SK-N-SH treated with all-trans-retinoic acid at 6 μM for 48 hours (cell line): ENCODE measurements around the gene NLGN4X.

ENCODE experiments used
- ATAC-seq: fragments of 200-7000 bp; cut with Tn5 transposase; 3 replicates; pipeline ENCODE4 v1.9.1; 2020; ENCODE audit warnings: mild to moderate bottlenecking, moderate library complexity
- ARNTL ChIP-seq: fragments of 450-650 bp; formaldehyde crosslinking; IDR thresholded peaks from 2 replicates; pipeline ENCODE4 v1.5.0; 2020; ENCODE audit warnings: low read depth, mild to moderate bottlenecking, moderate library complexity, borderline replicate concordance
- BACH2 ChIP-seq: fragments of 250-450 bp; sonication (Bioruptor Pico); IDR thresholded peaks from 2 replicates; pipeline ENCODE4 v1.9.0; 2021; ENCODE audit warnings: mild to moderate bottlenecking, borderline replicate concordance
- CSDC2 ChIP-seq: fragments of 250-450 bp; sonication (Bioruptor Pico); IDR thresholded peaks from 2 replicates; pipeline ENCODE4 v1.5.0; 2020; ENCODE audit warnings: mild to moderate bottlenecking, moderate library complexity
- CSRNP3 ChIP-seq: fragments of 250-450 bp; sonication (Bioruptor Pico); IDR thresholded peaks from 2 replicates; pipeline ENCODE4 v1.5.1; 2021; ENCODE audit warnings: mild to moderate bottlenecking, moderate library complexity
- ESRRG ChIP-seq: fragments of 250-450 bp; sonication (Bioruptor Pico); IDR thresholded peaks from 2 replicates; pipeline ENCODE4 v1.6.1; 2021; ENCODE audit warnings: mild to moderate bottlenecking
- GLIS3 ChIP-seq: fragments of 250-450 bp; sonication (Bioruptor Pico); IDR thresholded peaks from 2 replicates; pipeline ENCODE4 v1.5.0; 2020; ENCODE audit warnings: mild to moderate bottlenecking, moderate library complexity
- ISL1 ChIP-seq: fragments of 250-450 bp; sonication (Bioruptor Pico); IDR thresholded peaks from 2 replicates; pipeline ENCODE4 v2.1.2; 2022; ENCODE audit warnings: mild to moderate bottlenecking, moderate library complexity
- OSR1 ChIP-seq: fragments of 250-450 bp; sonication (Bioruptor Pico); IDR thresholded peaks from 2 replicates; pipeline ENCODE4 v1.8.0; 2022; ENCODE audit warnings: moderate library complexity, mild to moderate bottlenecking, inconsistent platforms
- PATZ1 ChIP-seq: fragments of 250-450 bp; sonication (Bioruptor Pico); IDR thresholded peaks from 2 replicates; pipeline ENCODE4 v1.8.0; 2020; ENCODE audit warnings: mild to moderate bottlenecking, moderate library complexity, borderline replicate concordance
- POU6F1 ChIP-seq: fragments of 250-450 bp; sonication (Bioruptor Pico); IDR thresholded peaks from 2 replicates; pipeline ENCODE4 v1.8.0; 2021; ENCODE audit warnings: low read depth, mild to moderate bottlenecking, moderate library complexity, borderline replicate concordance
- PPARA ChIP-seq: fragments of 250-450 bp; sonication (Bioruptor Pico); IDR thresholded peaks from 2 replicates; pipeline ENCODE4 v1.5.0; 2020; ENCODE audit warnings: mild to moderate bottlenecking, borderline replicate concordance
- RARB ChIP-seq: fragments of 250-450 bp; sonication (Bioruptor Pico); IDR thresholded peaks from 2 replicates; pipeline ENCODE4 v1.8.0; 2021; ENCODE audit warnings: mild to moderate bottlenecking, moderate library complexity
- SNAI2 ChIP-seq: fragments of 250-450 bp; sonication (Bioruptor Pico); IDR thresholded peaks from 2 replicates; pipeline ENCODE4 v1.5.0; 2020; ENCODE audit warnings: mild to moderate bottlenecking, moderate library complexity
- TCF4 ChIP-seq: fragments of 250-450 bp; sonication (Bioruptor Pico); IDR thresholded peaks from 2 replicates; pipeline ENCODE4 v1.8.0; 2021; ENCODE audit warnings: mild to moderate bottlenecking, moderate library complexity, borderline replicate concordance
- TOX ChIP-seq: fragments of 250-450 bp; sonication (Bioruptor Pico); IDR thresholded peaks from 2 replicates; pipeline ENCODE4 v1.8.0; 2021; ENCODE audit warnings: mild to moderate bottlenecking, moderate library complexity, borderline replicate concordance
- ZC3H10 ChIP-seq: fragments of 250-450 bp; sonication (Bioruptor Pico); IDR thresholded peaks from 2 replicates; pipeline ENCODE4 v1.5.1; 2021; ENCODE audit warnings: mild to moderate bottlenecking, moderate library complexity
- ZFP3 ChIP-seq: fragments of 250-450 bp; sonication (Bioruptor Pico); IDR thresholded peaks from 2 replicates; pipeline ENCODE4 v1.5.0; 2020; ENCODE audit warnings: mild to moderate bottlenecking, moderate library complexity
- ZNF565 ChIP-seq: fragments of 450-650 bp; formaldehyde crosslinking; conservative IDR thresholded peaks from 2 replicates; pipeline ENCODE4 v1.5.0; 2020; ENCODE audit warnings: low read depth, mild to moderate bottlenecking, moderate library complexity
- ZNF70 ChIP-seq: fragments of 450-650 bp; formaldehyde crosslinking; IDR thresholded peaks from 2 replicates; pipeline ENCODE4 v1.5.0; 2020; ENCODE audit warnings: mild to moderate bottlenecking, moderate library complexity
- ZNF8 ChIP-seq: fragments of 450-650 bp; formaldehyde crosslinking; IDR thresholded peaks from 2 replicates; pipeline ENCODE4 v1.5.0; 2020; ENCODE audit warnings: mild to moderate bottlenecking, moderate library complexity

Gene NLGN4X

GRCh38 chrX:5991393-5991792, 237.3 kb downstream of the NLGN4X start:
- no peak for ATAC-seq
- no peak for TF ChIP-seq ARNTL (CRISPR knock-in tag)
- no peak for TF ChIP-seq OSR1 (CRISPR knock-in tag)
- no peak for TF ChIP-seq CSRNP3 (CRISPR knock-in tag)
- no peak for TF ChIP-seq SNAI2 (CRISPR knock-in tag)
- no peak for TF ChIP-seq CSDC2

GRCh38 chrX:5979338-5979737, 249.3 kb downstream of the NLGN4X start:
- TF ChIP-seq ARNTL (CRISPR knock-in tag) = no peak
- TF ChIP-seq CSRNP3 (CRISPR knock-in tag) = no peak
- TF ChIP-seq ISL1 = no peak
- no peak for ATAC-seq

GRCh38 chrX:5976332-5976731, 252.3 kb downstream of the NLGN4X start:
- ATAC-seq = no peak
- TF ChIP-seq CSRNP3 (CRISPR knock-in tag) (no peak), POU6F1 (CRISPR knock-in tag) (no peak), SNAI2 (CRISPR knock-in tag) (no peak), PATZ1 (CRISPR knock-in tag) (no peak), ZNF565 (CRISPR knock-in tag) (no peak), OSR1 (CRISPR knock-in tag) (no peak), BACH2 (CRISPR knock-in tag) (no peak), CSDC2 (no peak), ARNTL (CRISPR knock-in tag) (no peak)

GRCh38 chrX:5971300-5971699, 257.4 kb downstream of the NLGN4X start:
- ATAC-seq = no peak
- no peak for TF ChIP-seq PATZ1 (CRISPR knock-in tag)
- no peak for TF ChIP-seq BACH2 (CRISPR knock-in tag)
- TF ChIP-seq ZNF70 (CRISPR knock-in tag) = no peak
- TF ChIP-seq ISL1 = no peak
- TF ChIP-seq ZFP3 (CRISPR knock-in tag) = no peak
- TF ChIP-seq RARB = no peak

- TF ChIP-seq TCF4 (CRISPR knock-in tag) (no peak), ZNF8 (CRISPR knock-in tag) (no peak), ISL1 (no peak), ZFP3 (CRISPR knock-in tag) (no peak), PATZ1 (CRISPR knock-in tag) (no peak), PPARA (CRISPR knock-in tag) (no peak), ZC3H10 (CRISPR knock-in tag) (no peak), BACH2 (CRISPR knock-in tag) (no peak), ESRRG (CRISPR knock-in tag) (no peak), ZNF70 (CRISPR knock-in tag) (no peak), TOX (CRISPR knock-in tag) (no peak), GLIS3 (CRISPR knock-in tag) (no peak)
- ATAC-seq = no peak
Observed at GRCh38 chrX:5965406-5965805, 263.3 kb downstream of the NLGN4X start.
